ENCODE results near the gene TSBP1.

Gene TSBP1

DNA sequence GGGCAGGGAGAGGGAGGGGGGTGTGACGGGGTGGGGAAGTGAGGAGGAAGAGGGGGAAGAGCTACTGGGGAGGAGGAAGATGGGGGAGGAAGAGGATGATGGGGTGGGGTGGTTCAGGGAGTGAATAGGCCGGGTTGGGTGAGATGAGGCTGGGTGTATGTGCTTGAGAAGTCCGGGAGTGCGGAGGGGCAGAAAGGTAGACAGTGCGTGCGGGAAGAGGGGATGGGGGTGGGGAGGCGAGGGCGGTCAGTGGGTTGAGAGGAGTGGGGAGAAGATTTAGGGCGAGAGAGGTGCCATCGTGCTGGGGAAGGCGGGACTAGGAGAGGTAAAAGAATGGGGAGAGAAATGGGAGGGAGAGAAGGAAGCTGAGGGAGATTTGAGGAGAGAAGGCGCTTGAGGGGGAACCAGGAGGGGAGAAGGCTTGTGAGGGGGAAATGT is 116.9 kb downstream of the TSBP1 start:
- Histone ChIP-seq H3K27ac (ENCODE audit: low read depth, low read length) (peak overlapping the region; percentile 34), H3K4me3 (ENCODE audit: low read depth in 1 of 2, low read length in 2 of 2) (peak overlapping the region; percentile 7 to 57), H3K9me3 (ENCODE audit: control insufficient read depth in 1 of 2, low read length in 2 of 2) (no peaks in the 10 kb centered on the region), H3K36me3 (ENCODE audit: control insufficient read depth in 1 of 2, insufficient read depth in 2 of 2, low read length in 2 of 2) (no peaks in the 10 kb centered on the region), H3K4me1 (ENCODE audit: control insufficient read depth in 1 of 2, insufficient read depth in 2 of 2, low read length in 2 of 2) (peaks cover 3 to 5% of the 10 kb centered on the region in 2 donors), H3K27me3 (ENCODE audit: control insufficient read depth in 1 of 2, insufficient read depth in 2 of 2, low read length in 2 of 2) (no peaks in the 10 kb centered on the region), H3K9ac (ENCODE audit: low read depth in 1 of 2, low read length in 2 of 2) (peak overlapping the region in 1 of 2 donors; percentile 8)

DNA sequence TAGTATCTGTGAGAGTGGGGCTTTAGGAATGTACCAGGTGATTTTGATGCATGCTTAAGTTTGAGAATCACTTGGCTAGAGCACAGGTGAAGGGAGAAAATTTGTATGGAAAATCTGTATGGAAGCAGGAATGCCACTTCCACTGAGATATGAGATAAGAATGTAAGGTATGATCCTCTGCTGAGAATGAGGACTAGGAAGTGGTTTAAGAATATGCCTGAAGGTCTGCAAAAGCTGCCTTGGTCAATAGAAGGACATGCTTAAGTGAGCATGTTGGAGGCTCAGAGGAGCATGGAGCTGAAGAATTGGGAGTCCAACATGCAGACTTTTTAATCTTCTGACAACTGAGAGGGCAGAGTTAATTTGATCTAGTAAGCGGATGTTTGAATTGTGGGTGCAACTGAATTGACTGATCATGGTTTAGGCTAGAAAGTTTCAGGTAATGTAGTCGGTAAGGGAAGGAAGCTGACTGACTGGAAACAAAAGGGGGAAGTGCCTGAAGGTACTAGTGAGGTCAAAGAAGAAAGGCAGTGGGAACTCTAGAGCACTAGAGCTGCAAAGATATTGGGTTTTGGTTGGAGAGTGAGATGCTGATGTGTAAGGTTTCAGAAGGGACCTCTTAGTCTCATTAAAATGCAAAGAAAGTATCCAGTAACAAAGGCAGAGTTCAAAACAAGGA is 119.2 kb downstream of the TSBP1 start:
- Histone ChIP-seq H3K4me1 (ENCODE audit: control insufficient read depth in 1 of 2, insufficient read depth in 2 of 2, low read length in 2 of 2) (peaks cover 3 to 5% of the 10 kb centered on the region in 2 donors), H3K36me3 (ENCODE audit: control insufficient read depth in 1 of 2, insufficient read depth in 2 of 2, low read length in 2 of 2) (no peaks in the 10 kb centered on the region), H3K9ac (ENCODE audit: low read depth in 1 of 2, low read length in 2 of 2) (no peak overlapping the region), H3K27me3 (ENCODE audit: control insufficient read depth in 1 of 2, insufficient read depth in 2 of 2, low read length in 2 of 2) (no peaks in the 10 kb centered on the region), H3K9me3 (ENCODE audit: control insufficient read depth in 1 of 2, low read length in 2 of 2) (peaks cover 0 to 4% of the 10 kb centered on the region in 2 donors), H3K27ac (ENCODE audit: low read depth, low read length) (no peak overlapping the region), H3K4me3 (ENCODE audit: low read depth in 1 of 2, low read length in 2 of 2) (no peak overlapping the region)

DNA sequence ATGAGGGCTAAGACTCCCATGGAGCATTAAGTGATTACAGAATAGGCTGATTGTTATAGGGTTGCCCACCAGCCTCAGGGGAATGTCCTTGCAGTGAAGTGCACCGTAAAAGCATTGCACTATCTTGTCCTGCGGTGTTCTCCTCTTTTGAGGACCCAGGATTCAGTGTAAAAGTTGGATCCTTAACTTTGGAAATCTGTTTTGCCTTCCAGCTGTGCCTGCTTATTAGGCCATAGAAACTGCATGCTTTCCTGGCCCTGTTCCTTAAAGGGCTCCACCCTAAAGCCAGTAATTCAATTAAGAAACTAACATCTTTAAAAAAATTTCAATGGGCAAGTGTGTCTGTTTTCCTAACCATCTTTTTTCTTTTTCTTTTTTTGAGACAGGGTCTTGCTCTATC is 122.4 kb downstream of the TSBP1 start:
- H3K27me3 ChIP-seq (ENCODE audit: control insufficient read depth in 1 of 2, insufficient read depth in 2 of 2, low read length in 2 of 2) = no peaks in the 10 kb centered on the region
- H3K9ac ChIP-seq (ENCODE audit: low read depth in 1 of 2, low read length in 2 of 2) = no peak overlapping the region

DNA sequence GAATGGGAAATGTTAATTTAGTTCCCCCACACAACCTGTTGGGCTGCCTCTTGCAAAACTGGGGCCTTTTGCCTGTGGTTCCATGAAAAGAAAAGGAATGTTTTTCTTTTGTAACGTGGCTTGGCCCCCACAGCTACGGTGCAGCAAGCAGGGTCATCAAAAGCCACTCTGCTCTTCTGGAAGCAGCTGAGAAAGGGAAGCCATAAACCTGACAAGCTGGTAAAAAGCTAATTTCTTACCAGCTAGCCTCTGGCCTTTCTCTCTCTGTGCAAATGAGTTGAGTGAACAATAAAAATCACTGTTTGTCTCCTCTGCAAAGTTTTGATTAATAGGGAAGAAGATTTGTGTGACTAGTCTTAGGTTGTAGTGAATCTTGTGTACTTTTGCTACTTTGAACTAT is 124.3 kb downstream of the TSBP1 start:
- peaks cover 0 to 4% of the 10 kb centered on the region in 2 donors for H3K4me1 ChIP-seq (ENCODE audit: control insufficient read depth in 1 of 2, insufficient read depth in 2 of 2, low read length in 2 of 2)
- peaks cover 0 to 4% of the 10 kb centered on the region in 2 donors for H3K9me3 ChIP-seq (ENCODE audit: control insufficient read depth in 1 of 2, low read length in 2 of 2)
- peaks cover 0 to 5% of the 10 kb centered on the region in 2 donors for H3K27me3 ChIP-seq (ENCODE audit: control insufficient read depth in 1 of 2, insufficient read depth in 2 of 2, low read length in 2 of 2)
- H3K27ac ChIP-seq (ENCODE audit: low read depth, low read length) = no peak overlapping the region
- H3K4me3 ChIP-seq (ENCODE audit: low read depth in 1 of 2, low read length in 2 of 2) = no peak overlapping the region
- H3K36me3 ChIP-seq (ENCODE audit: control insufficient read depth in 1 of 2, insufficient read depth in 2 of 2, low read length in 2 of 2) = no peaks in the 10 kb centered on the region
- H3K9ac ChIP-seq (ENCODE audit: low read depth in 1 of 2, low read length in 2 of 2) = no peak overlapping the region

More for the DNA sequence above, 122.4 kb downstream of the TSBP1 start:
- Histone ChIP-seq H3K27ac (ENCODE audit: low read depth, low read length) (no peak overlapping the region), H3K4me1 (ENCODE audit: control insufficient read depth in 1 of 2, insufficient read depth in 2 of 2, low read length in 2 of 2) (peaks cover 0 to 4% of the 10 kb centered on the region in 2 donors), H3K9me3 (ENCODE audit: control insufficient read depth in 1 of 2, low read length in 2 of 2) (peaks cover 0 to 4% of the 10 kb centered on the region in 2 donors), H3K4me3 (ENCODE audit: low read depth in 1 of 2, low read length in 2 of 2) (no peak overlapping the region), H3K36me3 (ENCODE audit: control insufficient read depth in 1 of 2, insufficient read depth in 2 of 2, low read length in 2 of 2) (no peaks in the 10 kb centered on the region)

DNA sequence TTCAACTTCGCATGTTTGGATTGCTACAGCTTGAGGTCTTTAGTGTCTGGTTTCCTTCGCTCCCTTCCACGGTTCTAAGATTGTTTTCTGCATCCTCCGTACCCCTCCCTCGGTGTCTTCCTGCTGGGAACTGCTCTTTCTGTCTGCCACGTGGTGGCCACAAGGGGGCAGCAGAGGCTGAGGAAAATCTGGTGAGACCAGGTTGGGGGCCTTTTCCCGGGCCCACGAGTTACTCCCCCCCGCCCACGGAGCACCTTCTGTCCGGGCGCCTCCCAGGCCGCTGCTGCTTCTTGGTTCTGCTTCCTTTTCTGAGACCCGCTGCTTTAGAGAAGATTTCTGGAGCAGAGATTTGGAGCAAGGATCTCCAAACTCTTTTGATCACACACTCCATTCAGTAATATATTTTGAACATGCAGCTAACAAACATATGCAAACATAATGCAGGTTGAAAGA is 126.7 kb downstream of the TSBP1 start:
- Histone ChIP-seq H3K36me3 (ENCODE audit: control insufficient read depth in 1 of 2, insufficient read depth in 2 of 2, low read length in 2 of 2) (no peaks in the 10 kb centered on the region), H3K9ac (ENCODE audit: low read depth in 1 of 2, low read length in 2 of 2) (peak overlapping the region; percentile 15 to 45), H3K9me3 (ENCODE audit: control insufficient read depth in 1 of 2, low read length in 2 of 2) (peaks cover 0 to 4% of the 10 kb centered on the region in 2 donors), H3K27me3 (ENCODE audit: control insufficient read depth in 1 of 2, insufficient read depth in 2 of 2, low read length in 2 of 2) (peaks cover 0 to 5% of the 10 kb centered on the region in 2 donors), H3K4me1 (ENCODE audit: control insufficient read depth in 1 of 2, insufficient read depth in 2 of 2, low read length in 2 of 2) (peaks cover 0 to 4% of the 10 kb centered on the region in 2 donors), H3K4me3 (ENCODE audit: low read depth in 1 of 2, low read length in 2 of 2) (peak overlapping the region in 1 of 2 donors; percentile 24), H3K27ac (ENCODE audit: low read depth, low read length) (no peak overlapping the region)

DNA sequence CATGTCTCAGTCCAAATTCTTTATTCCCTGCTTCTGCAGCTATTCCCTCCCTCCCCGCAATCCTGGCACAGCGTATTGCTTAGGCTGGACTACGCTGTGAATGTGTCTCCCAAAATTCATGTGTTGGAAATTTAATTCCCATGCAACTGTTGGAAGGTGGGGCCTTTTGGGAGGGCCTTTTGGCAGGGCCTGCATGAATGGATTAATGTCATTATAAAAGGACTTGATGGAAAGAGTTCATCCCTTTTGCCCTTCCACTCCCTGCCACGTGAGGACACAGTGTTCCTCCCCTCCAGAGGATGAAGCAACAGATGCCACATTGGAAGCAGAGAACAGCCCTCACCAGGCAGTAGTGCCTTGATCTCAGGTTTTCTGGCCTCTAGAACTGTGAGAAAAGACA is 127.4 kb downstream of the TSBP1 start:
- Histone ChIP-seq H3K27me3 (ENCODE audit: control insufficient read depth in 1 of 2, insufficient read depth in 2 of 2, low read length in 2 of 2) (peaks cover 0 to 5% of the 10 kb centered on the region in 2 donors), H3K4me1 (ENCODE audit: control insufficient read depth in 1 of 2, insufficient read depth in 2 of 2, low read length in 2 of 2) (peaks cover 0 to 4% of the 10 kb centered on the region in 2 donors), H3K9me3 (ENCODE audit: control insufficient read depth in 1 of 2, low read length in 2 of 2) (peaks cover 0 to 3% of the 10 kb centered on the region in 2 donors), H3K9ac (ENCODE audit: low read depth in 1 of 2, low read length in 2 of 2) (no peak overlapping the region), H3K36me3 (ENCODE audit: control insufficient read depth in 1 of 2, insufficient read depth in 2 of 2, low read length in 2 of 2) (no peaks in the 10 kb centered on the region), H3K4me3 (ENCODE audit: low read depth in 1 of 2, low read length in 2 of 2) (no peak overlapping the region), H3K27ac (ENCODE audit: low read depth, low read length) (no peak overlapping the region)

Data from duodenal mucosa (tissue), 2 donors.